Suppressor macrophage treated with lipopolysaccharide for 1 hour (primary cell): ENCODE data around the gene KCNJ18.
"Not testable (repeated sequence)": the region's sequence is repeated elsewhere in the genome, so short reads cannot be mapped to it uniquely, and the experiment has no call there.

Experiments used
- DNase-seq, 3 donors: peaks; one replicate each; pipeline ENCODE4 v3.0.0-alpha.2; 2020 to 2022

The KCNJ18 gene

GRCh38 chr17:21705021-21705601 is 12.8 kb downstream of the KCNJ18 start:
- no peak for DNase-seq

- not testable (repeated sequence) for DNase-seq
Measured at GRCh38 chr17:21705746-21706145, 13.4 kb downstream of the KCNJ18 start.

- DNase-seq: not testable (repeated sequence)
Measured at GRCh38 chr17:21706546-21706945, 14.2 kb downstream of the KCNJ18 start.

DNA sequence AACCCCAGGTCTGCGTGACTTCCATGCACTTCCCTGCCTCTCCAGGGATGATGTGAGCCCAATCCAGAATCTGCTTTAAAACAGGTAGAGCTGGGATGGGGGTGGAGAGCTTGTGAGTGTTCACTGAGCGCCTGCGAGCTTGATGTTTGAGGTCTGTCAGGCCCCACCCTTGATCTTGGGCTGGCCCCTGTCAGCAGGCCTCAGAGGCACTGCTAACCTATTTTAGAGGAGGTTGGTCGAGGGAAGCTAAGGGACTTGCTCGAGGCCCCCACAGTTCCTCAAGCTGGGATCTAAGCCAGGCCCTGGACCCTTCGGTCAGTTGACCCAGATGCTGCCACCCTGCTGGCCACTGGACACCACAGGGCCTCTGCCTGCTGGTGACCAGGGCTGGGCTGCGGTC is 14.8 kb downstream of the KCNJ18 start:
- DNase-seq: not testable (repeated sequence)

GRCh38 chr17:21707711-21708611 is 15.6 kb downstream of the KCNJ18 start:
- DNase-seq: not testable (repeated sequence)

- not testable (repeated sequence) for DNase-seq
Measured at GRCh38 chr17:21708612-21709535, 16.6 kb downstream of the KCNJ18 start.

DNA sequence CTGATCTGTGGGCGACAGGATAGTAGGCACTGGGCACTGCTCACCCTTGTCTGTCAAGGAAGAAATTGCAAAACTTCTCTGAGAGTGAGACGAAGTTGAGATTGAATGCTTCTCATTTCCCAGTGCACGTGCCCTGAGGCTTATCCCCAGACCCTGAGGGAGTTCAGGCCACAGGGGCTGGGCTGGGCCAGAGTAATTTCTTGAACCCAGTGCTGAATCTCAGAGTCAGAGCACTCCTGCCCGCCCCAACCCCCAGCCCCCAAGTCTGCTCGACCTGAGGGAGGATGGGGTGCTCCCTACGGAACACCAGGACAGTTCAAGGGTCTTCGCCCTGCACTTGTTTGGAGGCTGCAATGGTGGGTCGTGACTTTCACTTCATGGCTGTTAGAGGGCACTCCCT is 17.7 kb downstream of the KCNJ18 start:
- DNase-seq: not testable (repeated sequence)

DNA sequence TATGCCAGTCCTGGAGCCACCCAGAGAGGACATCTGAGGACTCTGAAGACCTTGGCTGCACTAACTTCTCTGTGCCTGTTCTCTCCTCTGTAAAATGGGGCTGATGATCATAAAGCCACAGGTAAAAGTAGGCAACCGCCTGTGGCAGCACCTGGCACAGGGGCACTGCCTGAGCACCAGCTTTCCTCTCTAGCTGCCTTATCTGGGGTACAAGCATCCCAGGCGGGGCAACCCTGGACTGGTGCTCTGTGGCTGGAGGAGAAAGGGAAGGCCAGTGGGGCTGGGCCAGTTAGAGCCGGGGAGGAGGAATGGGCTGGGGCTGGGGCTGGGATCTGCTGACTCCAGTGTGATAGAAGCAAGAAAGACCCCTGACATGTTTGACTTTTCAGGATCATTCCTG is 18.2 kb downstream of the KCNJ18 start:
- DNase-seq: not testable (repeated sequence)

DNA sequence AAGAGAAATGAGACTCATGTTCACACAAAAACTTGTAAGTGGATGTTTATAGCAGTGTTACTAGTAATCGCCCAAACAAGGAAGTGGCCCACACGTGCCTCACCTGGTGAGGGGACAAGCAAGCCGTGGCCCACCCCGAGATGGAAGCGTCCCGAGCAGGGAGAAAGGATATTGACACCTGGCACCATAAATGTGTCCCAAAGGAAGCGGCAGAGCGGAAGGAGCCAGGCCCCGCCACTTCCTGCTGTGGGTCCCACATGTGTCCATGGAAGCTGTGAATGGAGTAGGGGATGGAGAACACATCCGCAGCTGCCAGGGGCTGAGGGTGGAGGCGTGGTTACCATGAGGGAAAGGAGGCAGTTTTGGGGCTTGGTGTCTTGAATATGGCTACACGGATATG is 18.9 kb downstream of the KCNJ18 start:
- DNase-seq: no peak

- DNase-seq: not testable (repeated sequence)
Measured at GRCh38 chr17:21713020-21713419, 20.7 kb downstream of the KCNJ18 start.

DNA sequence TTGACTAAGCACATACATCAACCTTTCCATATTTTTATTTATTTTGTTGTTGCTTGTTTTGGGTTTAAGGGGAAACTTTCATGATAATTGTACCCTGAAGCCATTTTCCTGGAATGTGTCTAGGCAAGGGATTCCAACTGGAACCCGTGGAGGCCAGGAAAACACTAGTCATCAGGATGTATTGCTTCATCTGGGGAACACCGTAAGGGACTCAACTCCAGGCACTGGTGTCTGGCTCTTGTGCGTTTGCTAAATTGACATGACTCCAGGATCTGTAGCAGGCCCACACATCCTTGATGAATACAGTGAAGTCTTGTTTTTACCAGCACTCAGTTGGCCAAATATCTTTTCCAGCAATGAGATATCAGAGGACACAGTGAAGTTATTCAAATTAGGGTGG is 21.3 kb downstream of the KCNJ18 start:
- DNase-seq: not testable (repeated sequence)

DNA sequence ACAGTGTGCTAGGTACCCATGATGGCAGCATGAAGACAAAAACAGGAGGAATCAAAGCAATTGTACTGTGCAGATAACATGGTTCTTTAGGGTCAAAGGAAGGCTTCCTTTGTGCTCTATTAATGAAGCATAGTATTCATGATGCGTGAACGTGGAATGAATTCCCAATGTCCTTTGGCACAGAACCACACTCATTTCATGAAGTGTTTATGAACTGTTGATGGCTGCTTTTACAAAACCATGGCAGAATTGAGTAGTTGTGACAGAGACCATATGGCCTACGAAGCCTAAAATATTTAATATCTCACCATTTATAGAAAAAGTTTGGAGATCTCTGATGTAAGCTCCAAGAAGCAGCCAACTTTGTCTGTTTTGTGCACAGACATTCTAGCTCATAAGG is 22.4 kb downstream of the KCNJ18 start:
- DNase-seq: not testable (repeated sequence)

DNA sequence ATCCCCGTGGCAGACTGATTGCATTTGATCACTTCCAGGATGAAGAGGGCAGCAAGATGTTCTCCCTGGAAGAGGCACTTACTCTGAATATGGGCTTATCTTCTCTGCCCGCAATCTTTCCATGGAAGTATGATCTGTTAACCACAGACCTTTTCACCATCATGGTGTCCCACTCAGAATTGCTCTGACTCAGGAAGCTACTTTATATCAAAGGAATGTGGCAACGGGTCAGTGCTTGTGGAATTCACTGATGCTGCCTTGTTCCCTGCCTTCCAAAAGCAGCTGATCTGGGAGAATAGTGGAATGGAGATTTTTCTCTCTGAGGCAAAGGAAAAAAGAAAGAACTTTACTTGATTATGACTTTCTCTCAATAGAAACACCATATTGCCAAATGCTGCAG is 23.6 kb downstream of the KCNJ18 start:
- not testable (repeated sequence) for DNase-seq

DNA sequence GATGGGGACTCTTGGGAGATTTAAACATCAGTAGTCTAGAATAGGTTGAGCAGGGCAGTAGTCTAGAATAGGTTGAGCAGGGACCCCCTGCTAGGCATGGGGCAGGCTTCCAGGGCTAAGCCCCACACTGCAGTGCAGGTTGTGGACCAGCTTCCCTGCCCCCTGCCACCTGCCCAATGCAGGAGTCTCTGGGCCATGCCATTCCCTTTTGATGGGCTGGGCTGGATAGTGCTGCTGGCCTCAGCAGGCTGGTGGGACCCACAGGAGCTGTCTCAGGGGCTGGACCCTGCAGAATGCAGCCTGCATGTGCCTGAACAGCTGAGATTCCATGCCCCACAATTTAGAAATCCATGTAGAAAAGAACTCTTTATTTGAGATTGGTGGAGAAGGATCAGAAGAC is 26.6 kb downstream of the KCNJ18 start:
- DNase-seq: not testable (repeated sequence)

DNA sequence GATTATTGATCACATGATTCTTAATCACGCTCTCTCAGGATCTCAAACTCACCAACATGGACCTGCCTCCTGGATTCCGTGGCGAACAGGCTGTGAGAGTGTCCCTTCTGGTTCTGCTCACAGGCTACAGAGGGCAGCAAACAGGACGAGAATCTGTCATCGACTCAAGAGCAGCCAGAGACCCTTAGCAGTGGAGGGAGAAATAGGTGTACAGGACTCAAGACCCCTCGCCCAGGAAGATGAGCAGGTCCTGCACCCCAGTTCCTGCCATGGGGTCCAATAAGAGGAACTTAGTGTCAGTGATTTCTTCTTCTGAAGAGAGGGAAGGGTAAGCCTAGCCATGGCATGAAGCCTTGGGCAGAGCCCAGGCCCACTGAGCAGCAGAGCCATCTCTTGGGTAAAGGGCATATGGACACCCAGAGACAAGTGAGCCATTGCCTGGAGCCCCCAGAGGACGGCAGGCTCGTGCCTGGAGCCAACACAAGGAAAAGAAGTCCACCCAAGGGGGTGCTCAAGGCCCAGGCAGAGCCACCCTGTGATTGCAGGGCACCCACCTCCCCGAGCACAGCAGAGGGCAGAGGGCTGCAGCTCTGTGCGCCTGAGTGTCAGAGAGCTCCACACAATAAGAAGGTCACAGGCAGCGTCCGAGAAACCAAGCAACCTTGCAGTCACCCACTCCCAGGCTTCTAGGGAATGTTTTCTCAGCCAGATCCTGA is 27.3 kb downstream of the KCNJ18 start:
- not testable (repeated sequence) for DNase-seq

GRCh38 chr17:21720566-21720965 is 28.2 kb downstream of the KCNJ18 start:
- not testable (repeated sequence) for DNase-seq

GRCh38 chr17:21722268-21722667 is 29.9 kb downstream of the KCNJ18 start:
- DNase-seq: not testable (repeated sequence)

DNA sequence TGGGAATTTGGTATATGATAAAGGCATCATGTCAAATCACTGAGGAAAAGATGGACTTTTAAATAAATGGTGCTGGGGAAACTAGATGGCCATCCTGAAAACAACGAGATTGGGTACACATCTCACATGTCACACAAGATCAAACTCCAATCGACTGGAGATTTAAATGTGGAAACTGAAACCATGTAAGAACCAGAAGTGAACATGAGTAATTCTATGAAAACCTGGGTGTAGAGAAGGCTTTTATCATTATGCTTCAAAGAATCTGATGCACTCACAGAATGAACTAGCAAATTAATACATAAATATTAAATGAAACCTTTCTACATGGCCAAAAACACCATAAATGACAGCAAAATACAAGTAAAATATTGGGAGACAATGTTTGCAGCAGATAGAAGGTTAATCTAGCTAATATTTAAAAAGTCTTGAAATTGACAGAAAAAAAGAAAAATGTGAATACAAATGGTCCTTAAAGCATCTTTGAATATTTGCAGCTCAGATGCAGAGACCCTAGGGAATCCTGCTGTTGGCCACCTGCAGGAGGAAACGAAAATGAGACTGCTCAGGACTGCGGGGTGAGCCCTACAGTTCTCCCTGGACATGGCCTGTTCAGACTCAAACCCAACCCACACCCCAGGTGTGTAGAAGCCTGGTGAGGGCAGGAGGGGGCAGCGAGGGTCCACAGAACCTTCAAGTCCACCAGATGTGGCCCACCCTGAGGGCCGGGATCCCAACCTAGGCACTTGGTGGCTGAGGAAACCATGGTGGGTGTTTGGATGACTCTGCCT is 32.1 kb downstream of the KCNJ18 start:
- not testable (repeated sequence) for DNase-seq

- not testable (repeated sequence) for DNase-seq
Measured at GRCh38 chr17:21731076-21731475, 38.8 kb downstream of the KCNJ18 start.

DNA sequence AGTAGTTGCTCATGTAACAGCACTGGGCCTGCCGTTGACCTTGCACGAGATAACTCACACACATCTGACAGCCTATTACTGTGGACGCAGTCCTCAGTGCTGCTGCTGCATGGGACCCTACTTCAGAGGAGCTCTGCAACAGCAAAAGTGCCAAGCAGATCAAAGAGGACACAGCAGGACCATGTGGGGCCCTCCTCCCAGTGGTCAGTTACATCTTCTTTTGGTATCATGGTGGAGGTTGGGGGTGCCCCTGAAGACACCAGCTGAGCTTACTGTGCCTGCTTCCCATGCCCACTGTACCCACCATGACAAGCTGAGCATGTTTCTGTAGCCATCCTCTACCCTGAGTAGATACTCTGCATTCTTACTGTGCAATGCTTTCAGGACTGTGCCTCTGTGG is 41.6 kb downstream of the KCNJ18 start:
- not testable (repeated sequence) for DNase-seq

DNA sequence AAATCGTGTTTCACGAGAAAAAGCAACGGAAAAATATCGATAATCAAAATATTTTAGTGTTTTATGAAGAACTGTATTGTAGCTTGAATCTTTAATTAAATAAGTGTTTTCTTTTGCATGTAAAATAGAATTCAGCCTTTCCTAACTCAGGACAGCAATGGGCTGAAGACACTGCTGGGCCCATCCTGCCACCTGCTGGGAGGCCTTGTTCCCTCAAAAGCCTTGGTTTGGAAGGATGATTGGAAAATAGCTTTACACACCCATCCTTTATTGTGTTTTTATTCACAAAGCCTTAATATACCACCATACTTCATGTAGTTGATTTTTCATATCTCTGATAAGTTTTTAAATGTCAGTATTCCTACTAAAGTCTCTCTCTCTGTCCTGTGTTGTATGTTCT is 43.5 kb downstream of the KCNJ18 start:
- not testable (repeated sequence) for DNase-seq
